GM19240 (cell line): Measurements from ENCODE around the gene CLDN4.
"Not testable (repeated sequence)": the region's sequence is repeated elsewhere in the genome, so short reads cannot be mapped to it uniquely, and the experiment has no call there.

ENCODE experiments used
- DNase-seq: peaks from one replicate; pipeline ENCODE4 v3.0.0; 2011; ENCODE audit warnings: low spot score; ENCODE audit not compliant: insufficient read length

The CLDN4 gene

DNA sequence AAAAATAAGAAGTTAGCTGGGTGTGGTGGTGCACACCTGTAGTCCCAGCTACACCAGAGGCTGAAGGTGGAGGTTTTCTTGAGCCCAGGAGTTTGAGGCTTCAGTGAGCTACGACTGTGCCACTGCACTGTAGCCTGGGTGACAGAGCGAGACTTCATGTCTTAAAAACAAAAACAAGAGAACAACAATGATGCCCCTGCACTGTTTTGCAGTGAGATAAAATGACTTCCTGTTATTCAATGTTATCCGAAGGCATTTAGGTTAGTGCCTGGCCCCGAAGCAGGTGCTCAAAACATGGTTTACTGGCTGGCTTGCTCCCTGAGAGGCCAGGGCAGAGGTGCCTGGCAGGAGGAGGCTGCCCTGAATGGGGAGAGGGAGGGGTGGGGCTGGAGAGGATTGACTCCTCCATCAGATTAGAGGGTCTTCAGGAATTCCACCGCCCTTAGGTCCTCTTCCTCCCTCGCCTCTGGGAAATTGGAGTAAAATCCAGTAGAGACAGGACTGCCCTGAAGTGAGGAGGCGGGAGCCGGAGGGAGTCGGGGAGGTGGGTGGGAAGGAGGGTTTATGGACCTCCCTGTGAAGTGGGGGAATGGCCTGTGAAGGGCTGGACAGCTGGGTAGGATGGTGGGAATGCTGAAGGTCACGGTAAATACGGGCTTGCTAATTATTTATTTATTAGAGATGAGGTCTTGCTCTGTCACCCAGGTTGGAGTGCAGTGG lies 6.8 kb upstream of the CLDN4 start:
- DNase-seq, result no peak

DNA sequence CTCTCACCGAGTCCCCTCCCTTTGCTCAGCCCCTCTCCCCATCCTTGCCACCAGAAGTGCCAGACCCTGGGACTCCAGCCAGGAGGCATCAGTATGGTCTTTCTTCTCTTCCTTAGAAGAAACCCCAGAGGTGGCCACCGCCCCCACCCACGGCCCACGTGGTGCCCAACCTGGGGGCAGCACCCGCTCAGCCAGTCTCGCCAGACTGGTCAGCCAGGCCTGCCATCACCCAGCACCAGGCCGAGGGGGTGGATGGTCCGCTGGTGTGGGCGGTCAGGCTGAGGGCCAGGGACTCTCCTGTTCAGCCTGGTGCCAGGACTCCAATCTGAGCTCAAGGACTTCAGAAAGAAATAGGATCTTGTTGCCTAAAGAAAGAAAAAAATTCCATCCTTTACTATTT lies 5.8 kb upstream of the CLDN4 start:
- no peak for DNase-seq

DNA sequence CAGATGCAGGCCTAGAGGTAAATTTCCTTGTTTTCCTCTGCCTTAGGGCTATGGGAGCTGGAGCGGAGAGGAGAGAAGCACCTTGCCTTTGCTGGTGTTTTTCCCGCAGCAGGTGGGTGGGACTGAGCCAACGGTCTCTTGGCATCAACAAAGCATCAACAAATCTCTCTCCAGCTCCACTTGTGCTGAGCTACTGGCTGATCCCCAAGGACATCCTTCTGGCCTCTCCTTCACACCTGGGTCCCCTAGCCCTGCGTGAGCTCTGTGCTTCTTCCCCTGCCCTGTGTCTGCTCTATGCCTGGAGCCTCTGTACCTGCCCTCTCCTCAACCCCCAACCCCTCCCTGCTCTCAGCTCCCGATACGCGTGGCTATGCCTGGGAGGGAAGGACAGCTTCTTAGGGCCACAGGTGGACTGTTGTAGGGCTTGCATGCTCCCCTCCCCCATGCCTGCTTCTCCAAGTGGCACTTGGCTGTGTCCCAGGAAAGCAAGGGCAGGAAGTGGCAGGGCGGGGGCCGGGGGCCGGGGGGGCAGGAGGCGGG lies 3.2 kb upstream of the CLDN4 start:
- no peak for DNase-seq

DNA sequence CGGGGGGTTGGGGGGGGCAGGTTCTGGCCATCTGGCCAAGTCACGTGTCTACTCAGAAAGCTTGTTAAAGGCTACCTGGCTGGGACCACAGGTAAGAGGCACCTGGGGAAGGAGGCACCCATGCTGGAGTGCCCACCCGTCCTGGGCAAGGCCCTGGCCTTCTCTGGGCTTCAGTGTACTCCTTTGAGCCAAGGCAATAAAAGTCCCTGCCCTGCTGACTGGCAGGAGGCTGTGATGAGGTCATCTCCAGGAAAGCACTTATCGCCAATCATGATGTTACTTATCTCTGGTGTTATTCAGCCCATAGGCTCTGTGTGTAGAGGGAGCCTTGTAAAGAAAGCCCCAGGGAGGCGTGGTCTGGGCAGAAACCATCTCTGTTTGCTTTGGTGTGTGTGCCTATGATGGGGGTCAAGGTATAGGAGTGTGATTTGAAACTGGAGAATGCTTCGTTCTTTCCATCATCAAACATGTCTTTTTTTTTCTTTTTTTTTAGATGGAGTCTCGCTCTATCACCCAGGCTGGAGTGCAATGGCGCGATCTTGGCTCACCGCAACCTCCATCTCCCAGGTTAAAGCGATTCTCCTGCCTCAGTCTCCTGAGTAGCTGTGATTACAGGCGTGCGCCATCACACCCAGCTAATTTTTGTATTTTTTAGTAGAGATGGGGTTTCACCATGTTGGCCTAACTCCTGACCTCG lies 2.5 kb upstream of the CLDN4 start:
- no peak for DNase-seq

DNA sequence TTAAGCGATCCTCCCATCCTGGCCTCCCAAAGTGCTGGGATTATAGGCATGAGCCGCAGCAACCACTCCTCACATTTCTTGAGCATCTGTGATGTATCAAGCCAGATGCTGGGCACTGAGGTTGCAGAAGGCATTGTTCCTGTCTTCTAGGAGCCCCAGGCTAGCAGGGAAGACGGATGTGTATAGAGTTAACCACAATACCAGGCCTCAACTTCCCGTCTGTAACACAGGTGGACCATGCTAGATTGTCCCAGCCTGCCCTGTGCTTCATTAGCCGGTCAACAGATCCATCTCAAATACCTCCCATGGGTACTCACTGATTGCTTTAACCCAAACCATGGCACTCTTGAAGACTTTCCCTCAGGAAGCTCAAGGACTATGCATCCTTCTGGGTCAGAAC lies 1.8 kb upstream of the CLDN4 start:
- DNase-seq, result no peak

DNA sequence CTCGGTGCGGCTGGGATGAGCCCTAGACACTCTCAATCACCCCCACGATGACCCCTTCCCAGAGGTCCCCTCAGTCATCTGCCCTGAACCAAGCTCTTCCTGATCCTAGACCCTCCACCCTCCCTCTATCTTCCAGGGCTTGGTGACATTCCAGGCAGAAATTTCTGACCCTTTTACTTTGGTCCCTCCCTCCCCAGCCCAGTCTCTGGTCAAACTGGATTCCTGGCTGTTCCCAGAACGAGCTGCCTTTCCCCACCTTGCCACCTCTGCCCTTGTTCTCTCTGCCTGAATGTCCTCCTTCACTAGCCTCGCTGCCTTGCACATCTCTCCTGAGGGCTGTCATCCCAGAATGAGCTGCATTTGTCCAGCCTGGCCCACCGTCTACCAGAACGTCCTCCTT lies 1.3 kb upstream of the CLDN4 start:
- DNase-seq, result no peak

DNA sequence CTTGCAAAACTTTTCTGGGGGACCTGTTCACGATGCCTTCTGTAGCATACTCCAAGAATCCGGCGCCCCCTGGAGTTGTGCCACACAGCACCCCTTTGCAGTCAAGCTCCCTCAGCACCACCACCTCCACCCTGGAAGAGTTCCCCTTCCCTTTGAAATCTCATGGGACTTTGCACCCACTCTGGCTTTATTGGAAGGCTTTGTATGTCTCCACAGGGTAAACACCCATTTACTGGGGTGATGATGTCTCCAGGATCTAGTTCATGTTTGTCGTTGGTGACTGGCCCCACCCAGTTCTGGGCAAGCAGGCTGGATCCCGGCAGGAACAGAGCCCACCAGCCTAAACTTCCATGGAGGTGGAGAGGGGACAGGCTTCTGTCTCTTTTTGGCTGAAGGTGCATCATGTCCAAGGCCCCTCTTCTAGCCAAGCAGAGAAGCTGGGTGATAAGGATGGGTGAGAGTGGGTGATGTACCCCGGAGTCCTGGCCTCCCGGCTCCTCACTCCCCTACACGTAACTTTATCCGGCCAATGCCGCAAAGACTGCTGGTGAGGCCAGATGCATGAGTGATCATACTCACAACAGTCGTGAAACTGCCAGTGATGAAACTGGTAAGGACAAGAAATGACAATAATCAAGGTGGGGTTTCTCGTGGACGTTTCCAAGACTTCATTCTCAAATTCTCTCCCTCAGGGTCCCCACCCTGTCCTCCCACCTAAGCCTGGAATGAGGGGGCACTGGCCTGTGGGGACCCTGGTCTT lies 695 bp upstream of the CLDN4 start:
- no peak for DNase-seq

DNA sequence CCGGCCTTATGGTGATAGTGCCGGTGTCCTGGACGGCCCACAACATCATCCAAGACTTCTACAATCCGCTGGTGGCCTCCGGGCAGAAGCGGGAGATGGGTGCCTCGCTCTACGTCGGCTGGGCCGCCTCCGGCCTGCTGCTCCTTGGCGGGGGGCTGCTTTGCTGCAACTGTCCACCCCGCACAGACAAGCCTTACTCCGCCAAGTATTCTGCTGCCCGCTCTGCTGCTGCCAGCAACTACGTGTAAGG lies 713 bp downstream of the CLDN4 start:
- DNase-seq, result no peak

DNA sequence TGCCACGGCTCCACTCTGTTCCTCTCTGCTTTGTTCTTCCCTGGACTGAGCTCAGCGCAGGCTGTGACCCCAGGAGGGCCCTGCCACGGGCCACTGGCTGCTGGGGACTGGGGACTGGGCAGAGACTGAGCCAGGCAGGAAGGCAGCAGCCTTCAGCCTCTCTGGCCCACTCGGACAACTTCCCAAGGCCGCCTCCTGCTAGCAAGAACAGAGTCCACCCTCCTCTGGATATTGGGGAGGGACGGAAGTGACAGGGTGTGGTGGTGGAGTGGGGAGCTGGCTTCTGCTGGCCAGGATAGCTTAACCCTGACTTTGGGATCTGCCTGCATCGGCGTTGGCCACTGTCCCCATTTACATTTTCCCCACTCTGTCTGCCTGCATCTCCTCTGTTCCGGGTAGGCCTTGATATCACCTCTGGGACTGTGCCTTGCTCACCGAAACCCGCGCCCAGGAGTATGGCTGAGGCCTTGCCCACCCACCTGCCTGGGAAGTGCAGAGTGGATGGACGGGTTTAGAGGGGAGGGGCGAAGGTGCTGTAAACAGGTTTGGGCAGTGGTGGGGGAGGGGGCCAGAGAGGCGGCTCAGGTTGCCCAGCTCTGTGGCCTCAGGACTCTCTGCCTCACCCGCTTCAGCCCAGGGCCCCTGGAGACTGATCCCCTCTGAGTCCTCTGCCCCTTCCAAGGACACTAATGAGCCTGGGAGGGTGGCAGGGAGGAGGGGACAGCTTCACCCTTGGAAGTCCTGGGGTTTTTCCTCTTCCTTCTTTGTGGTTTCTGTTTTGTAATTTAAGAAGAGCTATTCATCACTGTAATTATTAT lies 1.2 kb downstream of the CLDN4 start:
- no peak for DNase-seq

DNA sequence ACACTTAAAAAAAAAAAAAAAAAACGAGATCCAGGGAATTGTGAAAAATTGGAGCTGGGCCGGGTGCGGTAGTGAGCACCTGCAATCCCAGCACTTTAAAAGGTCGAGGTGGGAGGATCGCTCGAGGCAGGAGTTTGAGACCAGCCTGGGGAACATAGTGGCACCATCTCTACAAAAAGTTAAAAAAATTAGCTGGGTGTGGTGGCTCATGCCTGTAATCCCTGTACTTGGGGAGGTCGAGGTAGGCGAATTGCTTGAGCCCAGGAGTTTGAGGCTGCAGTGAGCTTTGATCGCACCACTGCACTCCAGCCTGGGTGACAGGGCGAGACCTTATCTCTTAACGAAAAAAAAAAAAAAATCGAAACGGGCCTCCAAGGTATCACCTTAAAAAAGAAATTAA lies 2.0 kb downstream of the CLDN4 start:
- no peak for DNase-seq

DNA sequence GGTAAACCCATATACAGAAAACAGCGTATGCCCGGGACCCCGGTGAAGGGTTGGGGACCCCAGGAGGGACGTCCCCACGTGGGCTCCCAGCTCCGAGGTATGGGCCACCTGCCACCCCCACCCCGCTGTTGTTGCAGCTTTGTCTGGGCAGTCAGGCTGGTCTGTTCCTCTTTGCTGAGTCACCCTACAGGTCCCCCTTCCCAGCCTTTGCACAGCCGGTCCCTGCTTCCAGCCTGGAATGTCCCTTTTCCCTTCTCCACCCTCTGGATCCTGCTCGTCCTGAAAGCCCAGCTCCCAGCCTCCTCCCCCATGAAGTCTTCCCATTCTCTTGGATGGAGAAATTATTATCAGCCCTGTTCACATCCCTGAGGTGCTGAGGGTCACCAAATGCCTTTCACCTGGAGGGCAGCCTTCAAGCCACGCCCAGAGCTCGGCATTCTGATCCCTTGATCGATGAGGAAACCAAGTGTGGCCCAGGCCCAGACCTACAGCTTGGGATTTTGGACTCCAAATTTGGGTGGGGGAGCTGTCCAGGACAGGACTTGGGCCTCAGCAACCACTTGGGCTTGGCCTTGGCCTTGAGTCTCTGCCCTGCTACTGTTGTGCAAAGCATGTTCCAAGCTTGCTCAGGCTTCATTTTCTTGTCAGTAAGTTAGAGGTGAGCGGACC lies 2.6 kb downstream of the CLDN4 start:
- no peak for DNase-seq

DNA sequence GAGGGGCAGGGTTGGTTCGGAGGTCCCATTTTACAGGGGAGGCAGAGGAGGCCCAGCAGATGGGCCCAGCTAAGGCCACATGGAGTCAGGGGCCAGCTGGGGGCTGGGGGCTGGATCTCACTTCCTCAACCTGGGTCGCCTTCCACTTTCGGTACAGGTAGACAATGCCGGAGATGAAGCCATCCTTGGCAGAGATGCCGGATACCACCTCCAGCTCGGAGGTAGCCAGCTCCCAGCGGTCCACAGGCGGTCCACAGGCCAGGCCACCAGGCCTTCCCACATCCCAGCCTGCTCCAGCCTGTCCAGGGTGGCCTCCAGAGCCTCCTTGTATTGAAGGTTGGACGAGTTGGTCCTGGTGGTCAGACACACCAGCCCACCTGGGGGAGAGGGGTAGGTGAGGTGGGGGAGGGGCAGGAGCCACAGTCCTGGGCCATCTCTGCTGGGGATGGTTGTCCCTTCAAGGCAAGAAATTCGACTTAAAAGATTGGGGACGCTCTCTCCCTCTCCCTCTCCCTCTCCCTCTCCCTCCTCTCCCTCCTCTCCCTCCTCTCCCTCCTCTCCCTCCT lies 3.9 kb downstream of the CLDN4 start:
- no peak for DNase-seq

DNA sequence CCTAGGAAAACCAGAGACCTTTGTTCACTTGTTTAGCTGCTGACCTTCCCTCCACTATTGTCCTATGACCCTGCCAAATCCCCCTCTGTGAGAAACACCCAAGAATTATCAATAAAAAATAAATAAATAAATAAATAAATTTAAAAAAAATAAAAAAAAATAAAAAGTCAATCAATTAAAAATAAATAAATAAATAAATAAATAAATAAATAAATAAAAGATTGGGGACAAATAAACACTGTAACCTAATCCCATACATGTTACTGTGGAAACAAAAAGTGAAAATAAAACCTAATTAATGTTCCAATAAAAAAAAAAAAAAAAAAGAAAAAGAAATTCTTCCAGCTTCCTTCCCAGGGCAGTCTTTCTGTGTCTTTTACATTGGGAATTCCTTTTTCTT lies 6.4 kb downstream of the CLDN4 start:
- not testable (repeated sequence) for DNase-seq

DNA sequence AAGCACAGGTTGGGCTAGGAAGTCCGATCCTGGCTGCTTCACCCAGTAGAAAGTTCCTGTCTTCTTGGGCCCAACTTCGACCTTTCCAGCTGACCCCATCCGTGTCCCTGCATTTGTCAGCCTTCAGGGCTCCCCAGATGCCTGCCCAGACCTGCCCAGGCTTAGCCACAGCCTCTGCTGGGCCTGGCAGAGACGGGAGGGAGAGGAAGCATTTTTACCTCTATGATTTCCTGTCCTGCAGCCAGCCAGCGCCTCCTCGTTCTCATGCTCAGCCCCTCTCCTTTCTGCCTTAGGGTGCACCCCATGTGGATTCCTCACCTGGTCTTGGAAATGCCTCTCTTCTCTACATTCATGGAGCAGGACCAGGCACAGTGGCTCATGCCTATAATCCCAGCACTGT lies 7.8 kb downstream of the CLDN4 start:
- DNase-seq, result no peak

DNA sequence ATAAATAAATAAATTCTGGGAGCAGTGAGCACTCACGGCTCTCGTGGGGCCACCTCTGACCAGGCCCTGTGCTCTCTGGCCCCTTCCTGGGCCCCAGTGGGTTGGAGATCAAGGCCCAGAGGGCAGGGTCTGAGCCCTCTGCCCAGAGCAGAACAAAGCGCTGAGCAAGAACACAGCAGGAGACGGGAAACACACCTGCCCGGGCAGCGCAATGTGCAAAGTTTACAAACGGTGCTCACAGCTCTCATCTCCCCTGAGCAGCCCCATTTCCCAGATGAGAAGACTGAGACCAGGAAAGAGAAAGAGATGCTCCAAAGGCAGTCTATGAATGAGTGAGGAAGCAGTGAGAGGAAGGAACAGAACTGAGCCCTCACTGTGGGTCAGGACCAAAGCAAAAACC lies 8.5 kb downstream of the CLDN4 start:
- no peak for DNase-seq

DNA sequence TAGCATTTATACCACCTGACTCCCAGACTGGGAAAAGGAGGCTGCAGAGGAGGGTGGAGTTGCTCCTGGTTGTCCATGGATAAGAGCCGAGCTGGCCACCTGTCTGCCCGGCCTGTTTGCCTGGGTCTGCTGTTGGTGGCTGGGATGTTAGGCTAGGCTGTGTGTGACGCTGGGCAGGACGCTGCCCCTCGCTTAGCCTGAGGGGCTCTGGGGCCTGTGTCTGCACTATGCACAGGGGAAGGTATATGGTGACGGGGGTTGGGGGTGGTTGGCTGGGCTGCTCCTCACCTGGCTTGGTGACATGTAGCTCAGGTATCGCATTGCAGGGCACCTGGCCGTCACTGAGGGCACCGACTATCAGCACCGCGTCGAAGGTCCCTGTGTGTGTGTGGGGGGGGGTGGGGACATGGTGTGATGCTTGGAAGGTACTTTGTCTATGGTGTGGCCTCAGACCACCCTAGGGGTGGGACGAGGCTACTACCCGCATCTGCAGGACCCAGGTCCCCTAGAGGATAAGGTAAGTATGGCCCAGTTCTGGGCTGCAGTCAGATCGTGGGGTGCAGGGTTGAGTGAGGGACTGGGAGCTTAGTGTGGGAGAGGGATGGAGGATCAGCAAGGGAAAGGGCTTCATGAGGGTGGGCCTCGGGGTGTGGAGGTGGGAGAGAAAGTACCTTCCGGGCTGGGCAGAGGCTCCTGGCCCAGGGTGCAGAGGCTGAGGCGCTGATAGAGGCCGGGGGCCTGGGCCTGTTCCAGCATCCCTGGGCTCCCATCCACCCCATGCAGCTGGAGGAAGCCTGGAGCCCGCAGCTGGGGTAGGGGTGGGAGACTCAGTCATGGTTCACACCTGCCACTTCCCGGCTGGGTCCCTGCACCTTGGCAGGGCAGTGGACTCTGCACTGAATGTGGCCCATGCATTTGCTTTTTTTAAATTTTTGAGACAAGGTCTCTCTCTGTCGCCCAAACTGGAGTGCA lies 9.2 kb downstream of the CLDN4 start:
- DNase-seq, result no peak

DNA sequence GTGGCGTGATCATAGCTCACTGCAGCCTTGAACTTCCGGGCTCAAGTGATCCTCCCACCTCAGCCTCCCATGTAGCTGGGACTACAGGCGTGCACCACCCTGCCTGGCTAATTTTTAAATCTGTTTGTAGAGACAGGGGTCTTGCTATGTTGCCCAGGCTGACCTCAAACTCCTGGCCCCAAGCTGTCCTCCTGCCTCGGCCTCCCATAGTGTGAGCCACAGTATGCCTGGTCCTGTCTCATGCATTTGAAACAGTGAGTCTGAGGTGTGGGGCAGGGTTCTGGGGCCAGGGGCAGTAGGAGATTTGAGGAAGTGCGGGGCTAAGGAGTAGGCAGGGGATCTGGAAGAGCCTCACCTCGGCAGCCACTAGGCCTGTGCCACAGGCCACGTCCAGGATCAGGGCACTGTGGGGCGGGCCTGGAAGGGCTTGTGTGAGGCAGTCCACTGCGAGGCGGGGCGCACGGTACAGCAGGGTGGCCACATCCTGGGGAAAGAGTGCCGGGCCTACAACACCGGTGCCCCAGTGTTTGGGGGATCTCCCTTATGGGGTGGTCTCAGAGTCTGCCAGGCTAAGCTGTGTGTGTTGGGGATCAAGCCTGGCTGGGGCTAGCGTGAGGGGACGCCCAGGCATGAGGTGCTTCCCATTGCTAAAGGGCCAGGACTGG lies 10.1 kb downstream of the CLDN4 start:
- DNase-seq, result no peak

DNA sequence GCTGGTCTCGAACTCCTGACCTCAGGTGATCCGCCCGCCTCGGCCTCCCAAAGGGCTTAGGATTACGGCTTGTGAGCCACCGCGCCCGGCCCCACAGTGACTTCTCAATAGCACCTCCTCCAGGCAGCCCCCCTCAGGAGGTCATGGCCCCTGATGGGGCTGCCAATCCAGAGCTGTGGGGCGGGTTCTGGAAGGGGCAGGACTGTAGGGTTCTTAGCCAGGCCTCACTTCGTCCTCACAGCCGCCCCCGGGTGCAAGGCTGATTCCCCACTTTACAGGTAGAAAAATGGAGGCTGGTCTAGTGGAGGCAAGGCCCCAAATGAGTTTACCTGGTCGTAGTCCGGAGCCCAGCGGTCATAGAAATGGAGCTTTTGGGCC lies 10.9 kb downstream of the CLDN4 start:
- no peak for DNase-seq
